ENCODE measurements around the gene TMEM145. TPM values are rescaled to one million over a fixed set of nuclear protein-coding genes. Genes with fewer than 3 reads are reported as not detected.

The TMEM145 gene
- total and polyA plus RNA-seq, 9 of the 15 experiments (the other 6 are each of a cell fraction or from before 2014, with no cell fraction given): 0.80 to 5.5 (median 1.9) TPM; not detected in 3

GRCh38 chr19:42281827-42282762, 31.0 kb upstream of the TMEM145 start (continued):
- TF ChIP-seq ZBTB2 (IDR thresholded peaks at IDR 0.05) (peak; percentile 31; the same call in 1 of the 2 replicates), CBFA2T3 (IDR thresholded peaks at IDR 0.05) (peak; percentile 51), EGR1 (conservative IDR thresholded peaks at IDR 0.05) (peak; percentile 20; the same call in 1 of the 2 replicates), MYNN (IDR thresholded peaks at IDR 0.05) (peak; percentile 86), MYNN (CRISPR knock-in tag; IDR thresholded peaks at IDR 0.05) (no peak), MAZ (CRISPR knock-in tag; conservative IDR thresholded peaks at IDR 0.05 in 1 of 2, IDR thresholded peaks at IDR 0.05 in 1 of 2) (peak in 1 of 2 experiments; percentile 68; a peak in 1 of 4 replicates), JUN (IDR thresholded peaks at IDR 0.05; ENCODE audit: borderline replicate concordance, low read depth, low read length) (peak; percentile 87), JUN (CRISPR knock-in tag; IDR thresholded peaks at IDR 0.05; ENCODE audit: borderline replicate concordance) (no peak), ZNF740 (CRISPR knock-in tag; IDR thresholded peaks at IDR 0.05) (0 out of 2 replicates have a peak, but pooled peaks have one; percentile 32), ZNF740 (tag; IDR thresholded peaks at IDR 0.05) (no peak), HDAC2 (IDR thresholded peaks at IDR 0.05) (no peak)

All from K562 (cell line).